Measurements from ENCODE around the gene VWA5B1.
"Not testable (repeated sequence)": the region's sequence is repeated elsewhere in the genome, so short reads cannot be mapped to it uniquely, and the experiment has no call there.

The VWA5B1 gene

GRCh38 chr1:20290624-20291597, at the start of gene VWA5B1:
TSS of gene VWA5B1 (plus strand) at chr1:20290875. CDS start at chr1:20310602, 19,727 bp downstream.
- DNase-seq (ENCODE audit: low read depth in 2 of 2), result no peak

GRCh38 chr1:20242890-20243479, 47.7 kb upstream of the VWA5B1 start:
- no peak for DNase-seq (ENCODE audit: low read depth in 2 of 2)

- peak; percentile 6 to 10 for DNase-seq (ENCODE audit: low read depth in 2 of 2)
These were observed 41.6 kb upstream of the VWA5B1 start for GRCh38 chr1:20248971-20249612.

GRCh38 chr1:20250340-20250989, 40.2 kb upstream of the VWA5B1 start:
- no peak for DNase-seq (ENCODE audit: low read depth in 2 of 2)

GRCh38 chr1:20252587-20252986, 38.1 kb upstream of the VWA5B1 start:
- DNase-seq (ENCODE audit: low read depth in 2 of 2), result no peak

- no peak for DNase-seq (ENCODE audit: low read depth in 2 of 2)
These were observed 35.0 kb upstream of the VWA5B1 start for GRCh38 chr1:20255666-20256065.

- DNase-seq (ENCODE audit: low read depth in 2 of 2), result no peak
These were observed 31.0 kb upstream of the VWA5B1 start for GRCh38 chr1:20259646-20260045.

- no peak for DNase-seq (ENCODE audit: low read depth in 2 of 2)
These were observed 29.6 kb upstream of the VWA5B1 start for GRCh38 chr1:20261095-20261494.

- DNase-seq (ENCODE audit: low read depth in 2 of 2), result no peak
These were observed 27.7 kb upstream of the VWA5B1 start for GRCh38 chr1:20262810-20263534.

- no peak for DNase-seq (ENCODE audit: low read depth in 2 of 2)
These were observed 25.4 kb upstream of the VWA5B1 start for GRCh38 chr1:20265250-20265649.

- no peak for DNase-seq (ENCODE audit: low read depth in 2 of 2)
These were observed 24.5 kb upstream of the VWA5B1 start for GRCh38 chr1:20266141-20266540.

- no peak for DNase-seq (ENCODE audit: low read depth in 2 of 2)
These were observed 24.0 kb upstream of the VWA5B1 start for GRCh38 chr1:20266642-20267041.

- DNase-seq (ENCODE audit: low read depth in 2 of 2), result no peak
These were observed 18.9 kb upstream of the VWA5B1 start for GRCh38 chr1:20271498-20272400.

- not testable (repeated sequence) for DNase-seq (ENCODE audit: low read depth in 2 of 2)
These were observed 17.0 kb upstream of the VWA5B1 start for GRCh38 chr1:20273716-20274115.

GRCh38 chr1:20275319-20275925, 15.3 kb upstream of the VWA5B1 start:
- no peak for DNase-seq (ENCODE audit: low read depth in 2 of 2)

GRCh38 chr1:20276485-20277159, 14.1 kb upstream of the VWA5B1 start:
- no peak for DNase-seq (ENCODE audit: low read depth in 2 of 2)

- no peak for DNase-seq (ENCODE audit: low read depth in 2 of 2)
These were observed 12.0 kb upstream of the VWA5B1 start for GRCh38 chr1:20278692-20279130.

GRCh38 chr1:20279509-20279908, 11.2 kb upstream of the VWA5B1 start:
- DNase-seq (ENCODE audit: low read depth in 2 of 2), result no peak

GRCh38 chr1:20280341-20280740, 10.3 kb upstream of the VWA5B1 start:
- DNase-seq (ENCODE audit: low read depth in 2 of 2), result no peak
